Stimulated activated CD8-positive, alpha-beta memory T cell treated with anti-CD3 and anti-CD28 coated beads, Interleukin-15, amount 100 ng/mL, for 24 hours (primary cell): ENCODE data around the gene PNLIPRP3.
"Not testable (repeated sequence)": the region's sequence is repeated elsewhere in the genome, so short reads cannot be mapped to it uniquely, and the experiment has no call there.

Experiments
- DNase-seq: peaks from one replicate; pipeline ENCODE4 v3.0.0-alpha.2; 2020; ENCODE audit warnings: low read depth

Gene PNLIPRP3

DNA sequence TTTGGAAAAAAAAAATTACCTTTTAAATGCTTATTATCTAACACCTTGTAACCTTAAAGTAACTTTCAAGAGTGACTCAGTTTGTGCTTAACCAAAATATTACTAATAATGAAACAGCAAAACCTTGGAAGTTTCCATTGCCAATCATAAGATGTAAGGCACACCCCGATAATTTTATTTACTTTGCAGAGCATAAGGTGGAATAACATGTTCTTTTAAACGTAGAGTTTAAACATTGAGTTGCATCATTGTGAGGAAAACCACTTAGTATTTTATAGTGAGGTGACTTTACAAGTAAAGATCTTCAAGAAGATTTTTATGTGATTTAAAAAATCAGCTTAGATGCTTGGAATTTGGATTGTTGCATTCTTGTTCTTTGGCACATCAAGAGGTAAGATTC, at the start of gene PNLIPRP3:
Gene PNLIPRP3, plus strand, starts transcription at position 177 of the 400 bp plus-strand sequence. Its CDS starts 166 bp downstream, at position 343.
- DNase-seq, result no peak

GRCh38 chr10:116382290-116382689, 45.4 kb upstream of the PNLIPRP3 start:
- DNase-seq, result no peak

DNA sequence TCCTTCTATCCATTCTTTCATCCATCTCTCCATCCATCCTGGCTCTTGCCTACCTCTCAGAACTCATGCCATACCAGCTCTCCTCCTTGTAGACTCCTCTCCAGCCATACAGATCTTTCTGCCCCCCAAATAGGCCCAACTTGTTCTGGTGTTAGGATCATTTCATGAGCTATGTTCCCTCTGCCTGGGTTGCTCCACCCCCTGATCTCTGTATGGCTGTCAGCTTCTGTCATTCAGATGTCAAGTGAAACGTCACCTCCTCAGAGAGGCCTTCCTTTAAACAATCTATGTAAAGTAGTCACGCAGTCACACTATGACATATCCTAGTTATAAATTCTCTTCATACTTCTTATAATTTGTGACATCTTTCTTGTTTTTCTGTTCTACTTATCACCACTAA, 42.3 kb upstream of the PNLIPRP3 start:
- DNase-seq, result no peak

- DNase-seq, result no peak
Observed at GRCh38 chr10:116385994-116386809, 41.4 kb upstream of the PNLIPRP3 start.

GRCh38 chr10:116393246-116393831, 34.3 kb upstream of the PNLIPRP3 start:
- not testable (repeated sequence) for DNase-seq

DNA sequence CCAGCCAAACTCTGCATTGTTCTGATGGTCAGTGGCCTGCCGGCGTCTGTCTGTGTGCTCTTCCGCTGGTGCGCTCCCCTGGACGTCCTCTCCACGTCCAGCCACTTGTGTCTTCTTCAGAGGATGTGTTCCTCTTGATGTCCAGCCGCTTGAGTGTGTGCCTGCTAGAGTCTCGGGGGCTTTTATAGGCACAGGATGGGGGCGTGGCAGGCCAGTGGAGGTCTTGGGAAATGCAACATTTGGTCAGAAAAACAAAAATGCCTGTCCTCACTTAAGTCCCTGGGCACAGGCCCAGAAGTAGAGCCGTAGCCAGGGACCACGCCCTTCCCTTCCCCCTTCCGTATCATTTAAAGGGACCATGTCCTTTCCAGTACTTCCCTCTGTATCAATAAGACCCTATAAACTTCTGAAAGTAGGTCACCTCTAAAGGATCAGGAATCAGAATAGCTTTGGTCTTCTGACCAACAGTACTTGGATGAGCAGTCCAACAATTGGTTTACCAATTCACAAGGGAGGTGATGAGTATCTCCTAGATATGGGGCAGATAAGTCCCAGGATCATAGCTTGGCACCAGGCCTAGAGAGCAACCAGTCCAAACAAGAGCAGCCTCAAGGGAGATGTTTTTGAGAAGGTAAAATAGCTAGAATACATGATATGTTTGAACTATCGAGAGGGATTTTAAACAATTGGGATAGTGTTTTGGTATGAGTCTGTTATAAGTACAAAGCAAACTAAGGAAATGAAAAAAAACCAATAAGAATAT, 32.2 kb upstream of the PNLIPRP3 start:
- DNase-seq, result no peak

DNA sequence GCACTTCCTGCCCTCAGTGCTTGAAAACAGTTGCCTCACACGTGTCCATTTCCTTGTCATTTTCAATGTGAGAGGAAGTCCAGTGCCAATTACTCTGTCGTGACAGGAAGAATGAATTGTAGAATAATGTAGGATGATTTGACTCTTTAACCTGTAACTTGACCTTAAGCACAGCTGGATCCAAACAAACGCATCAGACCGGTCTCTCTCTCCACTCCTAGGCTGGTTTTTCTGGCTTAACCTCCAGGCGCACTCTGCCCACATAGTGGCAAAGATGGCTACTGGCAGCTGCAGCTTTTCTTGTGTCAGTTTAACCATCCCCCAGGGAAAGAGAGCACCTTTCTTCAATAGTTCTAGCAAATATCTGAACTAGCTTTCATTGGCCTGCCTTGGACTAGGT, 29.4 kb upstream of the PNLIPRP3 start:
- DNase-seq, result no peak

DNA sequence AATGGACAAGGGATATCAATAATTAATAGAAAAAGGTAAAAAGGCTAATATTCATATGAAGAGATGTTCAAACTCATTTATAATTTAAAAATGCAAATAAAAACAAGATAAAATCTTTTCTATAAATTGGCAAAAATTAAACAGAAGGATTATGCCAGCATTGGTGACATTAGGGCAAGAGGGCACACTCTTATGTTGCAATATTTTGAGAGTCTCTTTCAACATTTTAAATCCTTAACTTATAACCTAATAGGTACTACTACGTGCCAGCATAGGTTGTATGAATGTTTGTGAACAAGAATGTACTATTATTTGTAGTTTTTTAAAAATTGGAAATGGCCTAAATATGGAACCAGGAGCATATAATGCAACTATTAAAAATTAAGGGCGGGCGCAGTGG, 24.8 kb upstream of the PNLIPRP3 start:
- DNase-seq, result no peak

GRCh38 chr10:116403740-116404250, 23.9 kb upstream of the PNLIPRP3 start:
- no peak for DNase-seq

DNA sequence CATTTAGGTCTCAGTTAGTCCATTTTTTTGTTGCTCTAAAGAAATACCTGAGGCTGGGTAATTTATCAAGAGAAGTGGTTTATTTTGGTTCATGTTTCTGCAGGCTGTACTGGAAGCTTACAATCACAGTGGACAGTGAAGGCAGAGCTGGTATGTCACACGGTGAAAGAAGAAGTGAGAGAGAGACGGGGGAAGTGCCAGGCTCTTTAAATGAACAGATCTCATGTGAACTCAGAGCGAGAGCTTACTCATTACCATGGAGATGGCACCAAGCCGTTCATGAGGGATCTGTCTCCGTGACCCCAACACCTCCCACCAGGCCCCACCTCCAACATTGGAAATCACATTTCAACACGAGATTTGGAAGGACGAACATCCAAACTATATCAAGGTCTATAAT, 18.9 kb upstream of the PNLIPRP3 start:
- DNase-seq, result no peak

- DNase-seq, result no peak
Observed at GRCh38 chr10:116410351-116410750, 17.3 kb upstream of the PNLIPRP3 start.

DNA sequence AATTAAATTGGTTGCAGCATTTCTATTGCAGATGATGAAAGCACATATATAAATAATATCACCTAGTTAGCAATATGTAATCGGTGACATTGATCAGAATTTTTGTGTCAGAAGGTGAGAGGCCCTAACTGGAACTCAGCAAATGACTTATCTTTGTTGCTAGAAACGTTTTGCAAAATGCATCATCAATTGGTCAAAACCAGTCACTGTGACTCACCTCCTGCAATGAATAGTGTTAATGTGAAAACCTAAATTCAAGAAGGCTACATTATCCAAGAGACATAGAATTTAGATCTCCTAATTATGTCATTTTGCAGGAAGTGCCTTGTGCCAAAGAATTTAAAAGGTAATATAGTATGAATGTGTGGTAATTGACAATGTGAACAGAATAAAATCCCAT, 9.8 kb upstream of the PNLIPRP3 start:
- DNase-seq, result no peak

- DNase-seq, result no peak
Observed at GRCh38 chr10:116418389-116418788, 9.3 kb upstream of the PNLIPRP3 start.

GRCh38 chr10:116421815-116422214, 5.8 kb upstream of the PNLIPRP3 start:
- DNase-seq, result no peak

- DNase-seq, result no peak
Observed at GRCh38 chr10:116429288-116429977, 1.8 kb downstream of the PNLIPRP3 start.

DNA sequence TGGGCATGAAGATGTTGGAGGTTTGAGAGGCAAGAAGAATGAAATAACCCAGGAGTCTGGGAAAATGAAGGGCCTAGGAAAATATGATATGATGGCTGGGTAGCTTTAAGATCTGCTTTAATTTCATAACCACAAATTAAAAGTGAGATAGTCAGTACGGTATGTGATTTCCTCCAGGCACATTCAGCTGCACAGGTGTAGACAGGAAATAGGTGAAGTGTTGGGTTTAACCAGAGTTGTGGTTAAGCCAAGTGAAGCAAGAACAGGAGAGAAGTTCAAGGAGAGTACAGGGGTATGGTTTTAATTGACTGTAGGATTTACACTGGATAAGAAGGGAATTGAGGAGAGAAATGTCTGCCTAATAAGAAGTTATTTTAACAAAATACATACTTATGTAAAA, 2.6 kb downstream of the PNLIPRP3 start:
- no peak for DNase-seq

GRCh38 chr10:116431598-116431997, 4.0 kb downstream of the PNLIPRP3 start:
- DNase-seq, result no peak

GRCh38 chr10:116437076-116437692, 9.5 kb downstream of the PNLIPRP3 start:
- no peak for DNase-seq

DNA sequence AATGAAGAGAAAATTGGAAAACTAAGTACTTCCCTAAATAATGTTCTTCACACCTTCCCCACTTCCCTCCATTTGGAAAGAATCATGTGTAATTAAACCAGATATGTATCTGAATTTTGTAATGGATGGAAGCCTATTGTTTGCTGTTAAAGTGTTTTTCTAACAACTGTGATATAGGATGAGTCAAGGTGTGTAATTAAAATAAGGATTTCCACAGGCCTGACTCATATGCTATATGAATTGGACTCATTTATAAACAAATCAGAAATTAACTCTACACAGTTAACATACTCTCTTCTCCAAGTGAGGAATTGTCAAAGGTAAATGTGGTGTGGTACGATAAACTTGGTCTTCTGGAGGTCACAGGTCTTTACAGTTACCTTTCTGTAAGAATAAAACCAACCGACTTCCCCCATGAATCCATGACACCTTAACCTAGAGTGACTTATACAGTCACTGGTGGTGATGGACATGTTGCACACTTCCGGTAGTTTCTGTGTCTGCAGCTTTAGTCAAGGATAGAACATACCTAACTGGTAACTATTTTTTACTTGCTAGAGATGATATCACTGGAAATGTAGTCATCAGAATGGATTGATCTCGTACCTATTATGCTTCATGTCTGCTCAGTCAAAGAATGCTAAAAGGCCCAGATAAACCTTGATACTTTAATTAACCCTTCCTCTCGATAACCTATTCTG, 12.8 kb downstream of the PNLIPRP3 start:
- no peak for DNase-seq

DNA sequence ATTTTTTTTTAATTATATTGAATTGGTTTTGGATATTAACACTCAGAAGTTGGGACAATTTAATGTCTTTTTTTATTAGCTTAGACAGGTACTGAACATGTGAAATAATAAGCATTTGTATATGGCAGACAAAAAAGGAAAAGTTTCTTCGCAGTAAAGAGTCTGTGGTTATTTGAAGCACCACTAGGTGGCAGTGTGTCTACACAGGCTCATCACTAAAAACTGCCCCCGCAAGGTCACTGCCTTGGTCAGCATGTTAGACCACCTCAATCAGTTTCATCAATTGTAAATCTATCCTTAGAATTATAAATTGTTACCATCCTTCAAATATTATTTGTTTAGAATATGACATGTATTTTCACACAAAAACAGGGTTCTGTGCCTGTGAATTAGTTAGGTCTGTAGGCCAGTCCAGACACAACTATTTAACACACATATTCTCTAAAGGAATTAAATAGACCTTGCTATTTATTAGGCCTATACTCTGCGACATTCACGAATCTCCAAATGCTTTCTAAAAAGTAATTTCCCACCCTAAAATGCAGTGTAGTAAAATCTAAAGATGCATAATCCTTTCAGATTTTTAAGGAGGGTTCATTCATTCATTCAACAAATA, 17.0 kb downstream of the PNLIPRP3 start:
- DNase-seq, result no peak

DNA sequence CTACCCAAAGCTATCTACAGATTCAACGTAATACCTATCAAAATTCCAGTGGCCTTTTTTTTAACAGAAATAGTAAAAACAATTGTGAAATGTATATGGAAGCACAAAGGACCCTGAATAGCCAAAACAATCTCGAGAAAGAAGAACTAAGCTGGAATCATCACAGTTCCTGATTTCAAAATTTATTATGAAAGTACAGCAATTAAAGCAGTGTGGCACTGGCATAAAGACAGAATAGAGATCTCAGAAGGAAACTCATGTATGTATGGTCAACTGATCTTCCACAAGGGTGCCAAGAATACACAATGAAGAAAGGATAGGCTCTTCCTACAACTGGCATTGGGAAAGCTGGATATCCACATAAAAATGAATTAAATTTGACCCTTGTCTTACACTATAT, 23.2 kb downstream of the PNLIPRP3 start:
- no peak for DNase-seq
